ENCODE measurements around the gene ARGLU1. TPM values are rescaled to one million over a fixed set of nuclear protein-coding genes. Genes with fewer than 3 reads are reported as not detected.

ARGLU1 gene
- total RNA-seq, 1 experiment from 2014 or later = 96.9 TPM

DNA sequence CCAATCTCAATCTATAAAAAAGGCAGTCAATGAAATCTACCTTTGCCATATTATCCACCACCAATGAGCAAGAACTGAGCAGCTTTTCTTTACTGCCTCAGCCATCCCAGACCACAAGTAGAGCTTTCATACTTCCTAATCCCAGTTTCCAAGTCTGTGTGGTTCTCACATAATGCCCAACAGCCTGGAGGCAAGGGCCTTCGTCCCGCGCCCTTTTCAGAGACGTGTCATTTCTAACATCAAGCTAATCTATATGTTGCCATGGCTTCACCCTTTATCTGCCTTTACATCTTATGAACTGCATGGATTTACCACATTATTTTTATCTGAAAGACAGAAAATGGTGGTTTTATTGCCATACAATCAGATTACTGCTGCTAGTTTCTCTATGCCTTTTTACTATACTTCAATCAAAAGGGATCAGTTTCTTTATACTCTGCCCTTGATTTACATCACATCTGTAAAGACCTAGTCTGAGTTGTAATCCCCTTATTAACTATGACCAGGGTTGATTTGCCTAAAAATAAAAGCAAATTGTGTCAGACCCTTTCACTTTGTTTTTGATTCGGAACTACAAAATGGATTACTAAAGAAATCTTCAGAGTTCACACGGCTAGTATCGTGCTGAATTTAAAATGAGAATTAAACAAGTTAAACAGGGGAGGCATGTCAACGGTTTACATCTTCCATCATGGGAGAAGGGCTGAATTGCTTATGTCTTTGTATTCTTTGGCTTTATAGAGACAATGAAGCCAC lies 38.3 kb downstream of the ARGLU1 start:
- Mint-ChIP-seq H3K4me3 (peak overlapping the region; percentile 10 to 28; a peak in 2 of 5 replicates), H3K9me3 (no peaks in the 10 kb centered on the region; a peak in 1 of 5 replicates), H3K27me3 (ENCODE audit: low read depth) (peaks cover 39% of the 10 kb centered on the region), H3K4me1 (peaks cover 81 to 84% of the 10 kb centered on the region in 2 experiments), H3K27ac (peak overlapping the region; percentile 24 to 82 (median 66); a peak in 5 of 7 replicates), H3K36me3 (ENCODE audit: insufficient read depth in 1 of 3, low read depth in 3 of 3) (no peaks in the 10 kb centered on the region)
- Histone ChIP-seq H4K8ac (replicated peaks; ENCODE audit: insufficient read length, low read depth, low read length) (no peak overlapping the region), H3K79me1 (ENCODE audit: insufficient read depth, low read depth, low read length, poor library complexity, severe bottlenecking) (no peaks in the 10 kb centered on the region), H2BK20ac (ENCODE audit: low read depth, low read length, poor library complexity, severe bottlenecking) (no peak overlapping the region), H3K23ac (ENCODE audit: insufficient read length, low read depth, low read length) (no peak overlapping the region), H3K14ac (ENCODE audit: insufficient read depth, low read length) (no peak overlapping the region), H2BK5ac (ENCODE audit: insufficient read length, low read length) (no peak overlapping the region), H3K27ac (ENCODE audit: insufficient read length, low read depth, low read length) (no peak overlapping the region), H2BK12ac (ENCODE audit: insufficient read length, low read depth, low read length) (no peak overlapping the region), H3K9ac (ENCODE audit: extremely low read depth, insufficient read length, low read length) (no peak overlapping the region), H4K5ac (ENCODE audit: insufficient read length, low read depth, low read length) (no peak overlapping the region), H3K27me3 (ENCODE audit: insufficient read depth, low read length) (peaks cover 5% of the 10 kb centered on the region; the same call in 1 of the 2 replicates), H2BK15ac (ENCODE audit: low read depth, low read length) (no peak overlapping the region), H2AK5ac (ENCODE audit: insufficient read length, low read length) (no peak overlapping the region), H2AFZ (ENCODE audit: low read length) (no peak overlapping the region), H4K20me1 (ENCODE audit: control insufficient read depth, insufficient read depth, insufficient read length) (no peaks in the 10 kb centered on the region), H3K4me1 (ENCODE audit: insufficient read depth, low read length) (peaks cover 31% of the 10 kb centered on the region), H3K56ac (ENCODE audit: insufficient read length, low read depth, low read length) (no peak overlapping the region), H3K79me2 (ENCODE audit: insufficient read depth, low read length) (peaks cover 7% of the 10 kb centered on the region; the same call in 1 of the 2 replicates), H2BK120ac (ENCODE audit: low read depth, low read length, poor library complexity, severe bottlenecking) (no peak overlapping the region), H3K4ac (ENCODE audit: low read depth, low read length) (no peak overlapping the region), H3K9me3 (ENCODE audit: control insufficient read depth, low read depth, low read length) (no peaks in the 10 kb centered on the region), H3T11ph (ENCODE audit: low read length) (no peak overlapping the region), H3K4me2 (ENCODE audit: insufficient read depth, insufficient read length, low read length) (peak overlapping the region; percentile 17), H3K18ac (ENCODE audit: insufficient read length, low read depth, low read length) (no peak overlapping the region), H3K23me2 (ENCODE audit: insufficient read length, low read depth, low read length, poor library complexity, severe bottlenecking) (peaks cover 14% of the 10 kb centered on the region), H4K91ac (ENCODE audit: insufficient read length, low read depth, low read length) (no peak overlapping the region)
- no CpG with 5 or more reads among the region's 8 CpGs for WGBS (ENCODE audit: extremely low coverage, insufficient read length, low lambda C conversion rate)
- no peak for DNase-seq
- TF ChIP-seq, protein P1, sequence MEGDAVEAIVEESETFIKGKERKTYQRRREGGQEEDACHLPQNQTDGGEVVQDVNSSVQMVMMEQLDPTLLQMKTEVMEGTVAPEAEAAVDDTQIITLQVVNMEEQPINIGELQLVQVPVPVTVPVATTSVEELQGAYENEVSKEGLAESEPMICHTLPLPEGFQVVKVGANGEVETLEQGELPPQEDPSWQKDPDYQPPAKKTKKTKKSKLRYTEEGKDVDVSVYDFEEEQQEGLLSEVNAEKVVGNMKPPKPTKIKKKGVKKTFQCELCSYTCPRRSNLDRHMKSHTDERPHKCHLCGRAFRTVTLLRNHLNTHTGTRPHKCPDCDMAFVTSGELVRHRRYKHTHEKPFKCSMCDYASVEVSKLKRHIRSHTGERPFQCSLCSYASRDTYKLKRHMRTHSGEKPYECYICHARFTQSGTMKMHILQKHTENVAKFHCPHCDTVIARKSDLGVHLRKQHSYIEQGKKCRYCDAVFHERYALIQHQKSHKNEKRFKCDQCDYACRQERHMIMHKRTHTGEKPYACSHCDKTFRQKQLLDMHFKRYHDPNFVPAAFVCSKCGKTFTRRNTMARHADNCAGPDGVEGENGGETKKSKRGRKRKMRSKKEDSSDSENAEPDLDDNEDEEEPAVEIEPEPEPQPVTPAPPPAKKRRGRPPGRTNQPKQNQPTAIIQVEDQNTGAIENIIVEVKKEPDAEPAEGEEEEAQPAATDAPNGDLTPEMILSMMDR (conservative IDR thresholded peaks at IDR 0.05) = no peak
